DMS153 treated with DMSO at 0.1 percent for 48 hours (cell line): ENCODE results near the gene CXCL9.
"Not testable (repeated sequence)": the region's sequence is repeated elsewhere in the genome, so short reads cannot be mapped to it uniquely, and the experiment has no call there.

ENCODE experiments used
- DNase-seq: peaks from one replicate; lab custom pipeline; 2025; ENCODE audit not compliant: unreplicated experiment; lab: John Stamatoyannopoulos, UW

Gene CXCL9

DNA sequence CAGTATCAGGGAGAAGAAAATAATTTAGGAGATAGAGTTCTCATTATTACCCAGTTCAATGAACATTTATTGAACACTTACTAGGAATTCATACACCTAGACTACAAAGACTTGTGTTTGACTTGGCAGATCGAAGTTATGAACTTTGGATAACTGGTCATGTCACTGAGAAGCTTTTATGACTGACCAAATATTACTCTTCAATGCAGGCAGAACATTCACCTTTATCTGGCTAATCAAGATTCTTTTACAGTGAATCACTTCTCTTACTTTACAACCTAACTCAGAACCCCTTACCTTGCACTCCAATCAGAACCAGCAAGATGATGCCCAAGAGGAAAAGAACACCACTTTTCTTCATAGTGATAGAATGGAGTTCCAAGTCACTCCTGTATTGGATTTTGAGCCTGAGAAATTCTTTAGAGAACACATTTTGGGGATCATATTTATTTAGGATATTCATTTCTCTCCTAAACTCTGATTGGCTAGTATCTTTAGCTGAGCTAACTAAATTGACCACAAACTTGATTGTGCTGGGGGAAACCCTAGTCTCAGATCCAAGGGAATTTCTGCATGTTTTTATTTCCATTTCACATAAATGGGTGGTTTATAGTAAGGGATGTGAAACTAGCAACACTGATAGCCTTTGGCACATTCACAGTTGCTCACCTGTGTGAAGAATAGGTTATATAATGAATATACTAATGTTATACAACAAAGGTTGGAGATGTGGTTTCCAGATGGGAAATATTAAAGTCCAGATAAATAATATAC lies at the start of gene CXCL9:
CXCL9 (minus strand) TSS at position 421 of the 774 bp plus-strand sequence; CDS start at position 361, 60 bp downstream.
- DNase-seq = no peak

DNA sequence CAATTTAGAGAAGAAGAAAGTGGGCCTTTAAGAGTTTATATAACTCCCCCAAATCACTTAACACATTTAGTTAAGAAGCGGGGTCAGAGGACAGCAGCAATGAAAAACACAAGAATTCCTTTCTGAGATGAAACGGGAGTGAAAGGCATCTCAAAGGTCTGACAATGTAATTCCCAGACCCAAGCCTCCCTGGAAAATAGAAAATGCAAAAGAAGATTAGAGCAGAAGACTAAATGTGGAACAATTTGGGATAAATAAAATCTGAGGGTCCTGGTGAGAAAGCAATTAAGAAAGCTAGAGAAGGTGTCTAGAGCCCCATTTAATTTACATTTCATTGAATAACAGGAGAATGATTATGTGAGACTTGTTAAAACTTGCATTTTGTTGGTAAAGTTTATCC lies 48.1 kb upstream of the CXCL9 start:
- no peak for DNase-seq

DNA sequence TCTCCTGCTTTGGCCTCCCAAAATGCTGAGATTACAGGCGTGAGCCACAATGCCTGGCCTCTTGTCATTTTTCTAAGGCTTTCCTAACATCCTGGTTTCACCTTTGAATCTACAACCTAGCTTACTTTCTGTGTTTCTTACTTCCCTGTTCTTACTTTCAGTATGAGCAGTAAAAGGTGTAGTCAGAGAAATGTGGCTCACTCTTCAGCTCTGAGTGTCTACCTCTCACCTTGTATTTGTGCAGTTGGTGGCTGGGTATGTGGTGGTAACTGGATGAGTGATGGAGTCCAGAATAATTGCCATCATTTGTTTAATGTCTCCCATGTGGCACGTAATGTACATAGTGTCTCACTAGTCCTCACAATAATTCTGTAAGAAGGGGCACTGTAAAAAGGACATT lies 47.7 kb upstream of the CXCL9 start:
- no peak for DNase-seq

DNA sequence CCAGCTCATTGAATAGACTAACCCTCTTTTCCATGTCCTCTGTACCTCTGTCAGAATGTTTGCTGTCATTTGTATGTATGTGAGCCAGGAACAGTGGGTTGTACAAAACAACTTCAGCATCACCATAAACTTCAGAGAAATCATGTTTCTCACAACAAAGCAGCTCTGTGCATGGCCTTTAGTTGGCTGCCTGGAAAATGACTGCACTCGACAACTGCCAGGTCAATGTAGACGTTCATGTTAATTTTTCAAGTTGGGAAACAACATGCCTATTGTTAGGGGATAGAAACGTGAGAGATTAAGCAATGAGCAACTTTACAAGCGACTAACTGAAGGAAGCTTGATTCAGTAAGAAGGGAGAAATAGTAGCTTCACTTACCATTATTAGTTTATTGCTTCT lies 46.4 kb upstream of the CXCL9 start:
- DNase-seq = no peak

DNA sequence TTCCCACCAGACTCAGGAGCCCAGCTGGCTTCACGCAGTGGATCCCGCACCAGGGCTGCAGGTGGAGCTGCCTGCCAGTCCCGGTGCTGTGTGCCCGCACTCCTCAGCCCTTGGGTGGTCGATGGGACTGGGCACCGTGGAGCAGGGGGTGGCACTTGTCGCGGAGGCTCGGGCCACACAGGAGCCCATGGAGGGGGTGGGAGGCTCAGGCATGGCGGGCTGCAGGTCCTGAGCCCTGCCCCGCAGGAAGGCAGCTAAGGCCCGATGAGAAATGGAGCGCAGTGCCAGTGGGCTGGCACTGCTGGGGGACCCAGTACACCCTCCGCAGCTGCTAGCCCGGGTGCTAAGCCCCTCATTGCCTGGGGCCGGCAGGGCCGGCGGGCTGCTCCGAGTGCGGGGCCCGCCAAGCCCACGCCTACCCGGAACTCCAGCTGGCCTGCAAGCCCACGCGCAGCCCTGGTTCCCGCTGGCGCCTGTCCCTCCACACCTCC lies 43.3 kb upstream of the CXCL9 start:
- DNase-seq = not testable (repeated sequence)

DNA sequence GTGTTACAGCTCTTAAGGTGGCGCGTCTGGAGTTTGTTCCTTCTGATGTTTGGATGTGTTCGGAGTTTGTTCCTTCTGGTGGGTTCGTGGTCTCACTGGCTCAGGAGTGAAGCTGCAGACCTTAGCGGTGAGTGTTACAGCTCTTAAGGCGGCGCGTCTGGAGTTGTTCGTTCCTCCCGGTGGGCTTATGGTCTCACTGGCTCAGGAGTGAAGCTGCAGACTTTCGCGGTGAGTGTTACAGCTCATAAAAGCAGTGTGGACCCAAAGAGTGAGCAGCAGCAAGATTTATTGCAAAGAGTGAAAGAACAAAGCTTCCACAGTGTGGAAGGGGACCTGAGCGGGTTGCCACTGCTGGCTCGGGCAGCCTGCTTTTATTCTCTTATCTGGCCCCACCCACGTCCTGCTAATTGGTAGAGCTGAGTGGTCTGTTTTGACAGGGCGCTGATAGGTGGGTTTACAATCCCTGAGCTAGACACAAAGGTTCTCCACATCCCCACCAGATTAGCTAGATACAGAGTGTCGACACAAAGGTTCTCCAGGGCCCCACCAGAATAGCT lies 42.6 kb upstream of the CXCL9 start:
- not testable (repeated sequence) for DNase-seq

DNA sequence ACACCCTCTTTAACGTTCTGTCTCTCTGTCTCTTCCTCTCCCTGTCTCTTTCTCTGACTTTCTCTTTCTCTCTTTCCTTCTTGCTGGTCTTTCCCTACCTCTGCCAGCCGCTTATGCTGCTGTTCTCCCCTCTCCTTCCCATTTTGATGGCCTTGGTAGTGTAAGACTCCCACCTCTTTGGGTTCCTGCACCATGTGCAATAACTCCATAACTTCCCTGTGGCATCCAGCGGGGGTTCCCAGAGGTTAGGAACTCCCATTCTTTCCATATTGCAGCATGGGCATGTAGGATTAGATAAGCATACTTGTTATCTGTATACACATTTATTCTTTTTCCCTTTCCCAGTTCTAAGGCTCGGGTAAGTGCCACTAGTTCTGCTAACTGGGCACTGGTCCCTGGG lies 37.4 kb upstream of the CXCL9 start:
- not testable (repeated sequence) for DNase-seq

DNA sequence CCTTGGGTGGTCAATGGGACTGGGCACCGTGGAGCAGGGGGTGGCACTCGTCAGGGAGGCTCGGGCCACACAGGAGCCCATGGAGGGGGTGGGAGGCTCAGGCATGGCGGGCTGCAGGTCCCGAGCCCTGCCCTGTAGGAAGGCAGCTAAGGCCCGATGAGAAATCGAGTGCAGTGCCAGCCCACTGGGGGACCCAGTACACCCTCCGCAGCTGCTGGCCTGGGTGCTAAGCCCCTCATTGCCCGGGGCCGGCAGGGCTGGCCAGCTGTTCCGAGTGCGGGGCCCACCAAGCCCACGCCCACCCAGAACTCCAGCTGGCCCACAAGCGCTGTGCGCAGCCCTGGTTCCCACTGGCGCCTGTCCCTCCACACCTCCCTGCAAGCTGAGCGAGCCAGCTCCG lies 36.0 kb upstream of the CXCL9 start:
- not testable (repeated sequence) for DNase-seq

DNA sequence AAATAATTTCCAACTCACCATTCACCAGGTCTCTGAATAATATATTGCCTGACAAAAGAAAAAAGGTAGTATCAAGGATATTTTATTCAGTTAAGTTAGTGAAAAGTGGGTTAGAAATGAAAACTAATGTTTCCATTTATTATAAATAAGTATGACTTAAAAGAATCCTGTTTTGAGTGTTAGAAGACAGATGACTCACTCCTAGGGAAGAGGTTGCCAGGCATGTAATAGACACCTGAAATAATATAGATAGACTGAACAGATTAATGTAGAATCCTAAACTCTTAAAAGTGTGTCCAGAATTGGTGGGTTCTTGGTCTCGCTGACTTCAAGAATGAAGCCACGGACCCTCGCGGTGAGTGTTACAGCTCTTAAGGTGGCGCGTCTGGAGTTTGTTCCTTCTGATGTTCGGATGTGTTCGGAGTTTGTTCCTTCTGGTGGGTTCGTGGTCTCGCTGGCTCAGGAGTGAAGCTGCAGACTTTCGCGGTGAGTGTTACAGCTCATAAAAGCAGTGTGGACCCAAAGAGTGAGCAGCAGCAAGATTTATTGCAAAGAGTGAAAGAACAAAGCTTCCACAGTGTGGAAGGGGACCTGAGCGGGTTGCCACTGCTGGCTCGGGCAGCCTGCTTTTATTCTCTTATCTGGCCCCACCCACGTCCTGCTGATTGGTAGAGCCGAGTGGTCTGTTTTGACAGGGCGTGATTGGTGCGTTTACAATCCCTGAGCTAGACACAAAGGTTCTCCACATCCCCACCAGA lies 35.1 kb upstream of the CXCL9 start:
- not testable (repeated sequence) for DNase-seq

DNA sequence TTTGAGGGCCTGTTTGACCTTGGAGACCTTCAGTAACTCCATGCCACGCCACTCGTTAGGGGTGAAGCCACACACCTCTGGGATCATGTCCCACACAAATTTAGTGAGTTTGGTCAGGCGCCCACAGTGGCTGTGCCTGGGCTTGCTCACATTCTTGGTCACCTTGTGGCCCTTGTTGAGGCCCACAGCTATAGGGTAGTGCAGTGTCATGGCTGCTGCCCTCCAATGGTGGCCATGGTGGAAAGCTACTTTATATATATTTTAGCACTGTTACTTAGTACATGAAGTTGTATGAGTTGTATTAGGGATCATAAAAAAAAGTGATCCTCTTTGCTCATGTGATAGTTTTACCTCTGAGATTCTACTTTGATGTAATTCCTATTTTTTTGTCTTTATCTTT lies 29.5 kb upstream of the CXCL9 start:
- no peak for DNase-seq

DNA sequence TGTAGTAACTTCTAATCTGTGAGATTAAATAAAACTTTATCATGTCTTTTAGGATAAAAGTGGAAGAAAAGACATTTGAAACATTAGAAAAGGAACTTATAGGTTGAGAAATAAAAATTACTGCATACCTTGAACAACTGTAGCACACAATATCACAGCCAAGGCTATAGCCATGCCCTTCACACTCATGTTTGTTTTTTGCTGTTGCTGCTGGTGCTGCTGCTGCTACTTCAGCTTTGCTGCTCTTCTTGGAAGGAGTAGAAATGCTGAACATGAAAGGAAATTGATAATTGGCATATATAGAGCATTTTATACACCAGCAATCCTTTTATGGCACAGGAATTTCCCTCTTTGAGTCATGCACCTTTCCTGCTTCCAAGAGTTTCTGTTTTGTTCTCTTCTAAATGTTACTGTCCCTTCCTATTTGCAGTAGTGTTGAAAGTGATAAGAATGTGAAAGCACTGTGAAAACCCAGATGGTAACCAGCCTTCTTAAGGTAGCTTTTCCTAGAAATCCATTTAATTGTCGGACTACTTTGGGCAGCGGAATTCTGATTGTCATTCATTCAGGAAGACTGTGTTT lies 28.6 kb upstream of the CXCL9 start, which contains the start of gene CXCL11:
CXCL11 (minus strand) TSS at position 272 of the 582 bp plus-strand sequence; CDS start at position 189, 83 bp downstream.
- DNase-seq = no peak

DNA sequence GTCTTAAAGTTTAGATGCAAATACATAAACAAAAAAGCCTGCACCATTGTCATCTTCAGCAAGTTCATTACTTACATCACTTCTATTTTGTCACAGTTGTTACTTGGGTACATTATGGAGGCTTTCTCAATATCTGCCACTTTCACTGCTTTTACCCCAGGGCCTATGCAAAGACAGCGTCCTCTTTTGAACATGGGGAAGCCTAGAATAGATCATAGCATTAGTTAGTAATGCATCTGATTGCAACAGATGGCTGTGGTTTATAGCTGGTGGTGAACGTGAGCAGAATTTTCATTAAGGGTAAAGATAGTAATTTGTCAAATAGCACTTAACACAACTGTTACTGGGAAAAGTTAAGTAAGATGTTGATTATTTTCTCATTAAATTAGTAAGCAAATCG lies 27.8 kb upstream of the CXCL9 start:
- DNase-seq = no peak

DNA sequence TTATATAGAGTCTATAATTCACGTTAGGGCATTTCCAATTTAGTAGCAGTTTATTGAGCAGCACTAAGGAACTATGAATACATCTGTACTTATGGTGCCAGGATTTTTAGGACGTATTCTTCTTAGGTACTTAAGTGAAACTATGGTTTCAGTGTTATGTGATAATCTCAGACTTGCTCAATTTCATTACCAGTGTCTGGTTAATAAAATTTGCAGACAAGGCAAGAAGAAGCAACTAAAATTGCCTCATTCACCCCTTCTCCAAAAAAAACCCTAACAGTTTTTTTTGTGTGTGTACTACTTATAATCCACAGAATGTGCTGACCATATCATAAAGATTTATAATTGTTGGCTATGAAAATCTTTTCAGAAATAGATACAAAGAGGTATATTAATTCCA lies 22.0 kb upstream of the CXCL9 start:
- DNase-seq = no peak

DNA sequence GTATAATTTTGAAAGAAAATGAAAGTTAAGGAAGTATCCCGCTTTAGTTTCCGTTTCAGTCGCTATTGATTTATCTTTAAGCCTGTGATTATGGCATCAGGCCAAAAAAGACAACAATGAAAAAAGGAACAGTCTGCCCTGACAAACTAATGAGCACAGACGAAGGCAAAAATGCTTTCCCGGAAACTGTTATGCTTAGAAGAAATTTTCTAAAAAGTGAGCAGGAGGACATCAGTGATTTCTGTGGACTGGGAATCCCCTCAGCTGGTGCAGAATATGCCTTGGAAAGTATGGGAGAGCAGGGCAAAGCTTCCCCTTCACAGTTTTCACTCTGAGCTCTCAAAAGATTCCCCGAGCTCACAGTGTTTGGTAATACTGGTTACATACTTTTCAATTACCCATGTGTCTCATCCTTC lies 21.0 kb upstream of the CXCL9 start:
- DNase-seq = peak; percentile 3

DNA sequence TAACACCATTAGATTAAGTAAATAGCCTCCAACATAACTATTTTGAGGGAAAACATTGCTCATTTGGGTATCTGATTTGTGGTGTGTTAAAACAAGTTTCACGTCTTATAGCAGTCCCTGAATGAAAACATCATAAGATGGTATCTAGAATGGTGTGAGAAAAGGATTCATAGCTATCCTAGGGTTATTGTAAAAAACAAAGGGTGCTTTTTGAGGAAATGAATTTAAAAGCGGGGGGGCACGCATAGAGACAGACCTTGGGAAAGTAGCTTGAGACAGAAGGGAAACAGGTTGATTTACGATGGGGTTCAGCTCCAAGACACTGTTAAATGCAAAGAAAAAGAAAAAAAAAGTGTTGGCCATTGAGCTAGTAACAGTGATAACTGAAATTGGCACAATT lies 16.8 kb upstream of the CXCL9 start:
- DNase-seq = no peak

DNA sequence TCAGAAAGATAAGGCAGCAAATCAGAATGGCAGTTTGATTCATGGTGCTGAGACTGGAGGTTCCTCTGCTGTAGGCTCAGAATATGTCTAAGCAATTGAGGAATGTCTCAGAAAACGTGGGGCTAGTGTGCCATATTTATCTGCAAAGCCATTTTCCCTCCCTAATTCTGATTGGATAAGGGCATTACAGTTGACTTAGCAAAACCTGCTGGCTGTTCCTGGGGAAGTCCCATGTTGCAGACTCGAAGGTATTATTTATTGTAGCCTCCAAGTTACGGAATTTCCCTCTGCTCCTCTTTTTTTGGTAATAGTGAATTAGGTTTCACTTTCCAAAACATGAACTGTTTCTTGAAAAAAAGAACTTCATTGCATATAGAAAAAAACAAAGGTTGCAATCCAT lies 16.1 kb upstream of the CXCL9 start, which contains the start of gene CXCL10:
CXCL10 (minus strand) TSS at position 109 of the 400 bp plus-strand sequence; CDS start at position 43, 66 bp downstream.
- no peak for DNase-seq

DNA sequence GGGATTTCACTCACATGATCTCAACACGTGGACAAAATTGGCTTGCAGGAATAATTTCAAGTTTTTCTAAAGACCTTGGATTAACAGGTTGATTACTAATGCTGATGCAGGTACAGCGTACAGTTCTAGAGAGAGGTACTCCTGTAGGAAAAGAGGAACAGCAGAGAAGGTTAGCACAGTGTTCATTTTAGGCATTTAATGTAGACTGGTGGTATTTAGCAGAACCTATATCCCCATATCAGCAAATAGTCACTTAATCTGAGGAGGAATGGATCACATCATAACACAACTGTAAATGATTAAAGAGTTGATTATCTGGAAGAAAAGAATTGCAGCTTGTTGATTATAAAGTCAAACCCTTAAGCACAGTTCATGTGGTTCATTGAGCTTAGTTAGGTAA lies 15.4 kb upstream of the CXCL9 start:
- DNase-seq = no peak

DNA sequence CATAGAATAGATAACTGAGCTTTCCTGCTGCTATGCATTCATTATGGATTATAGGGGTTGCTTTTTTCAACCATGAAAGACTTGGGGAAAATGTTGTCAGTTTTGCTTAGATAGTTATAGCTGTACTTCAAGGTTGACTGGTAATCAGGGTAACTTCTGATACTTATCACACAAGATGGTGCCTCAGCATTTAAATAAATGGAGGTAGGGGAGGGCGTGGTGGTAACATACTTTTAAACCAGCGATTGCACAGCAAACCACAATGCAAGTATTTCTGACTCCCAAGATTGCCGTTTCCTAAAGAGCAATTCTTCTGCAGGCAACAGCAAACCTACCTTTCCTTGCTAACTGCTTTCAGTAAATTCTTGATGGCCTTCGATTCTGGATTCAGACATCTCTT lies 14.7 kb upstream of the CXCL9 start:
- no peak for DNase-seq

DNA sequence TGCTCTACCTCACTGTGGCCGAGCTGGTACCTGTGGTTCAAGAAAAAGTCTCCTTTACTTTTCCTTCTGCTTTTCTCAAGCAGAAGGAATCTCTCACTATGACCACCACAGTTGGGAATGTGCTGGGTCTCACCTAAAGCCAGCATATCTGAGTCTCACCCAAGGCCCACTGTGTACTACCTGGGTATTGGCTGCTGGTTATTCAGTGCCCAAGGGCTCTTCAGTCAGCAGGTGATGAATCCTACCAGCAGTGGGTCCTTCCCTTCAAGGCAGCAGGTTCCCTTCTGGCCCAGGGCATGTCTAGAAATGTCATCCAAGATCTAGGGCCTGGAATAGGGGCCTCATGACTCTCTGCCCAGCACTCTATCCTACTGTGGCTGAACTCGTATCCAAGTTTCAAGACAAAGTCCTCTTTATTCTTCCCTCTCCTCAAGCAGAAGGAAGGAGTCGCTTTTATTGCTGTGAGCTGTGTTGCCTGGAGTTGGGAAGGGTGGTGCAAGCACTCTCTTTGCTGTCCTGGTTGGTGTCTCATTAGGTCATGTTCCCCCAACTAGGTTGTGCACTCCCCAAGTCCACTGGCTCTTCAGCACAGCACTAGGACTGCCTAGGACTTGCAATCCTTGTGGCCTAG lies 9.9 kb upstream of the CXCL9 start:
- DNase-seq = no peak

DNA sequence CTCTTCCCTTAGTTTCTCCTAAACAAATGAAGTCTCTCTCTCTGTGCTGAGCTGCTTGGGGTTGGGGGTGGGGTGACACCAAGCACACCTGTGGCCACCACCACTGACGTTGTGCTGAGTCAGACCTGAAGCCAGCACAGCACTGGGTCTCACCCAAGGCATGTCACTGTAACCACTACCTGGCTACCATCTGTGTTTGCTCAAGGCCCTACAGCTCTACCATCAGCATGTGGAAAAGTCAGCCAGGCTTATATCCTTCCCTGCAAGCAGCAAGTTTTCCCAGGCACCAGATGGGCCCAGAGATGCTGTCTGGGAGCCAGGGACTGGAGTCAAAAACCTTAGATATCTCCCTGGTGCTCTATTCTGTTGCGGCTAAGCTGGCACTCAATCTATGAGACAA lies 9.1 kb upstream of the CXCL9 start:
- DNase-seq = no peak

DNA sequence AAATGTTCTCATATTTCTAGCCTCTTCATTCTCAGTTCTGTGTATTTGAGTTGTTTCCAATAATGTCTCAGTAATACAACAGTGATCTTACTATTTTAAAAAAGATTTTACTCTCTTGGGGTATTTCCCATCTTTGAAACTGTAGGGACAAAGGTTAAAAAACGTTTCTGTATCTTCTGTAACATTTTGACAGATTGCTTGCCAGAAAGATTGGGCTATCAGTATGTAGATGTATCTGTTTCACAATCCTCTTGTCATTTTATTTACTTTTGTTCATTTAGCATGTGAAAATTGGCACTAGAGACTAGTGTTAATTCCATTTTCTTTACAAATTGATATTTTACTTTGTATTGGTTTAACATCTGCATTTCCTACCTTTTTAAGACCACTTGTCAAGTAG lies 6.2 kb upstream of the CXCL9 start:
- no peak for DNase-seq
